Neural cell (in vitro differentiated cells): ENCODE results near the gene ALG13.

Experiments used
- POLR2AphosphoS5 ChIP-seq: IDR thresholded peaks from 2 replicates; pipeline ENCODE4 v1.6.1; 2012
- RAD21 ChIP-seq: fragments of 450-650 bp; conservative IDR thresholded peaks from 2 replicates; pipeline ENCODE4 v1.6.1; 2014; ENCODE audit warnings: antibody characterized with exemption, mild to moderate bottlenecking, moderate library complexity
- SMC3 ChIP-seq: fragments of 450-650 bp; conservative IDR thresholded peaks from 2 replicates; pipeline ENCODE4 v1.6.1; 2014; ENCODE audit warnings: antibody characterized with exemption, mild to moderate bottlenecking, moderate library complexity; ENCODE audit not compliant: poor library complexity
- TAF1 ChIP-seq: IDR thresholded peaks from 2 replicates; pipeline ENCODE4 v1.6.1; 2012; ENCODE audit warnings: low read depth
- TF ChIP-seq, protein P1 (sequence below): fragments of 450-650 bp; IDR thresholded peaks from 2 replicates; pipeline ENCODE4 v1.5.1; 2014; ENCODE audit warnings: antibody characterized with exemption, mild to moderate bottlenecking, moderate library complexity; ENCODE audit not compliant: poor library complexity, severe bottlenecking

DNA sequence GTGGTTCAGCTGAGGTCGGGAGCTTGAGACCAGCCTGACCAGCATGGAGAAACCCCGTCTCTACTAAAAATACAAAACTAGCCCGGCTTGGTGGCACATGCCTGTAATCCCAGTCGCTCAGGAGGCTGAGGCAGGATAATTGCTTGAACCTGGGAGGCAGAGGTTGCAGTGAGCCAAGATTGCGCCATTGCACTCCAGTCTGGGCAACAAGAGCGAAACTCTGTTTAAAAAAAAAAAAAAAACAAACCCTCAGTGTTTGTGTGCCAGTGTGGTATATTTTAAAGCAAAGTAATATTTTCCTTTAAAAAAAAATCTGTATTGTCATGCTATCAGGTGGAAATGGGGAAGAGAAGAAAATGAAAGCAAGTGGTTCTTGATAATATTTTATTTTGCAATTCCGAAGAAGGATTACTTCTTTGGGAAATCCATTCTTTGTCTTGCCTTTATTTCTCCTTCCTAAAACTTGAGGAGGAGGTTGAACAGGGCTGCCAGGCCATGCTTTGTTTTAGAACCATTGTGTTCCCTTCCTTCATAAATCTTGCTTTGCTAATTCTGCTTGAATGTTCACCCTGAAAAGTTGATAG, 14.4 kb downstream of the ALG13 start:
- TF ChIP-seq, protein P1, sequence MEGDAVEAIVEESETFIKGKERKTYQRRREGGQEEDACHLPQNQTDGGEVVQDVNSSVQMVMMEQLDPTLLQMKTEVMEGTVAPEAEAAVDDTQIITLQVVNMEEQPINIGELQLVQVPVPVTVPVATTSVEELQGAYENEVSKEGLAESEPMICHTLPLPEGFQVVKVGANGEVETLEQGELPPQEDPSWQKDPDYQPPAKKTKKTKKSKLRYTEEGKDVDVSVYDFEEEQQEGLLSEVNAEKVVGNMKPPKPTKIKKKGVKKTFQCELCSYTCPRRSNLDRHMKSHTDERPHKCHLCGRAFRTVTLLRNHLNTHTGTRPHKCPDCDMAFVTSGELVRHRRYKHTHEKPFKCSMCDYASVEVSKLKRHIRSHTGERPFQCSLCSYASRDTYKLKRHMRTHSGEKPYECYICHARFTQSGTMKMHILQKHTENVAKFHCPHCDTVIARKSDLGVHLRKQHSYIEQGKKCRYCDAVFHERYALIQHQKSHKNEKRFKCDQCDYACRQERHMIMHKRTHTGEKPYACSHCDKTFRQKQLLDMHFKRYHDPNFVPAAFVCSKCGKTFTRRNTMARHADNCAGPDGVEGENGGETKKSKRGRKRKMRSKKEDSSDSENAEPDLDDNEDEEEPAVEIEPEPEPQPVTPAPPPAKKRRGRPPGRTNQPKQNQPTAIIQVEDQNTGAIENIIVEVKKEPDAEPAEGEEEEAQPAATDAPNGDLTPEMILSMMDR: no peak
- no peak for TF ChIP-seq SMC3
- no peak for TF ChIP-seq RAD21
- no peak for TF ChIP-seq TAF1
- TF ChIP-seq POLR2AphosphoS5: no peak
